WERI-Rb-1 (cell line): ENCODE measurements around the gene LSM7.

Source experiments
- DNase-seq: peaks from one replicate; pipeline ENCODE4 v3.0.0-alpha.2; 2020
- H3K27ac ChIP-seq: fragments of 250-450 bp; sonication (Bioruptor Pico); 2 replicates; pipeline ENCODE4 v1.5.1; 2020; ENCODE audit warnings: mild to moderate bottlenecking, moderate library complexity
- H3K27me3 ChIP-seq: fragments of 250-450 bp; sonication (Bioruptor Pico); 2 replicates; pipeline ENCODE4 v1.5.1; 2021; ENCODE audit warnings: mild to moderate bottlenecking, low read depth, moderate library complexity; ENCODE audit not compliant: insufficient read depth, severe bottlenecking
- H3K36me3 ChIP-seq: fragments of 250-450 bp; sonication (Bioruptor Pico); 2 replicates; pipeline ENCODE4 v1.5.1; 2020; ENCODE audit warnings: mild to moderate bottlenecking, moderate library complexity
- H3K4me3 ChIP-seq: 2 replicates; pipeline ENCODE4 v1.5.1; 2011; ENCODE audit warnings: low read depth, mild to moderate bottlenecking, control low read depth, low read length
- H3K9me3 ChIP-seq: fragments of 250-450 bp; sonication (Bioruptor Pico); 2 replicates; pipeline ENCODE4 v1.5.1; 2021; ENCODE audit warnings: mild to moderate bottlenecking, moderate library complexity; ENCODE audit not compliant: severe bottlenecking
- CTCF ChIP-seq: IDR thresholded peaks from 2 replicates; pipeline ENCODE4 v1.5.1; 2011; ENCODE audit warnings: low read depth, mild to moderate bottlenecking, control low read depth, inconsistent platforms, low read length

The LSM7 gene

GRCh38 chr19:2344381-2344870, 16.0 kb upstream of the LSM7 start:
- Histone ChIP-seq H3K27me3 (no peaks in the 10 kb centered on the region), H3K9me3 (no peaks in the 10 kb centered on the region), H3K27ac (no peak overlapping the region), H3K36me3 (peaks cover 25% of the 10 kb centered on the region), H3K4me3 (no peak overlapping the region)
- TF ChIP-seq CTCF, result no peak
- DNase-seq, result no peak

- no peaks in the 10 kb centered on the region for H3K9me3 ChIP-seq
- no peak for TF ChIP-seq CTCF
- H3K27me3 ChIP-seq, result no peaks in the 10 kb centered on the region
- H3K36me3 ChIP-seq, result peaks cover 30% of the 10 kb centered on the region
- H3K4me3 ChIP-seq, result no peak overlapping the region
- no peak overlapping the region for H3K27ac ChIP-seq
- no peak for DNase-seq
These were observed 15.1 kb upstream of the LSM7 start for GRCh38 chr19:2343289-2343982.

- no peak for TF ChIP-seq CTCF
- Histone ChIP-seq H3K27me3 (no peaks in the 10 kb centered on the region), H3K36me3 (peaks cover 30% of the 10 kb centered on the region), H3K27ac (no peak overlapping the region), H3K4me3 (no peak overlapping the region), H3K9me3 (no peaks in the 10 kb centered on the region)
- DNase-seq, result no peak
These were observed 14.4 kb upstream of the LSM7 start for GRCh38 chr19:2342656-2343288.

GRCh38 chr19:2341982-2342381, 13.6 kb upstream of the LSM7 start:
- H3K9me3 ChIP-seq, result no peaks in the 10 kb centered on the region
- H3K36me3 ChIP-seq, result peaks cover 37% of the 10 kb centered on the region
- no peak for DNase-seq

DNA sequence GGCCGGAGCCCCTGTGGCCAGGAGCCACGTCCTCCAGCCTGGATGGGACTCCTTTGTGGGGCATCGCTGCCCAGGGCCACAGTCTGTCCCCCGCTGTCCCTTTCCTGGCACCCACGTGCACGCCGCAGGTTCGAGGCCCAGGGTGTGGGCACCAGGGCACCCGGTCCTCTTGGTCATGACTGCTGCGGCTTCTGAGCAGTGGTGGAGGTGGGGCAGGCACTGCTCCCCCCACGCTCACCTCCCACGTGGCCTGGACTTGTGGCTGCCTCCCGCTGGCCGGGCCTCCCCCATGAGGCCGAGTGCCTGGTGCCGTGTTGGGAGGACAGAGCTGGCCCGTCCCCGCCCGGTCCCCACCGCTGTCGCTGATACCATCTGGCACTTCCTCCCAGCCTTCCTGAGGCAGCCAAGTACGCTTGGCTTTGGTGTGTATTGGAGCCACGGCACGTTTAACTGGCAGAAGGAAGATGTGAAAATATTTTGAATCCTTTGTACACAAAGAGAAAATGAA, 12.9 kb upstream of the LSM7 start:
- peaks cover 38% of the 10 kb centered on the region for H3K36me3 ChIP-seq
- H3K27me3 ChIP-seq, result no peaks in the 10 kb centered on the region
- H3K9me3 ChIP-seq, result no peaks in the 10 kb centered on the region
- DNase-seq, result no peak
- no peak overlapping the region for H3K27ac ChIP-seq
- H3K4me3 ChIP-seq, result no peak overlapping the region
- TF ChIP-seq CTCF, result no peak

More at GRCh38 chr19:2341982-2342381, 13.6 kb upstream of the LSM7 start:
- Histone ChIP-seq H3K4me3 (no peak overlapping the region), H3K27ac (no peak overlapping the region), H3K27me3 (no peaks in the 10 kb centered on the region)
- no peak for TF ChIP-seq CTCF
